Vagina (tissue), 2 donors: Measurements from ENCODE around the gene COA5. TPM values are rescaled to one million over a fixed set of nuclear protein-coding genes. Genes with fewer than 3 reads are reported as not detected.
"Not testable (repeated sequence)": the region's sequence is repeated elsewhere in the genome, so short reads cannot be mapped to it uniquely, and the experiment has no call there.

Source experiments
- DNase-seq, 2 donors: peaks; one replicate each; pipeline ENCODE4 v3.0.0-alpha.2; 2017; ENCODE audit errors: extremely low spot score in 2 of 2
- H3K27ac ChIP-seq: fragments of 200-600 bp; sonication (generic); one replicate; pipeline ENCODE4 v1.5.1; 2019
- H3K27me3 ChIP-seq: fragments of 200-600 bp; sonication (generic); one replicate; pipeline ENCODE4 v1.5.1; 2019
- H3K36me3 ChIP-seq, 2 donors: fragments of 200-600 bp; sonication (generic); one replicate each; pipeline ENCODE4 v1.5.1; 2017 to 2019
- H3K4me1 ChIP-seq: fragments of 200-600 bp; sonication (generic); one replicate; pipeline ENCODE4 v1.5.1; 2019
- H3K4me3 ChIP-seq, 2 donors: fragments of 200-600 bp; sonication (generic); 1 replicate in 1 of 2; 2 replicates in 1 of 2; pipeline ENCODE4 v1.5.1; 2016 to 2019
- H3K9me3 ChIP-seq: fragments of 200-600 bp; sonication (generic); one replicate; pipeline ENCODE4 v1.5.1; 2019
- POLR2A ChIP-seq, 2 donors: fragments of 450-650 bp; IDR thresholded peaks; one replicate each; pipeline ENCODE4 v1.6.1; 2017; ENCODE audit warnings: antibody characterized with exemption in 2 of 2, mild to moderate bottlenecking in 2 of 2, moderate library complexity in 2 of 2
- POLR2AphosphoS5 ChIP-seq, 2 donors: sonication (generic); formaldehyde crosslinking; IDR thresholded peaks; one replicate each; pipeline ENCODE4 v1.9.0; 2017; ENCODE audit warnings: antibody characterized with exemption in 2 of 2, mild to moderate bottlenecking in 2 of 2, low read depth in 1 of 2; ENCODE audit not compliant: insufficient read depth in 1 of 2
- intact Hi-C: fragments of 100-400 bp; cut with DNase I; formaldehyde crosslinking; loops from one replicate; pipeline ENCODE4 v1.15.1; 2023
- total RNA-seq: library from RNA; depleted of rRNA; stranded (reverse); fragments of >200 nt; gene quantifications from one replicate; pipeline ENCODE4 v1.2.3, GENCODE V29; 2016
- TF ChIP-seq, protein P1 (sequence below), 3 experiments: fragments of 450-650 bp in 2 of 3; fragments of 200-600 bp in 1 of 3; sonication (generic) in 1 of 3; IDR thresholded peaks; one replicate each; pipeline ENCODE4 v1.5.1; 2017 to 2019; ENCODE audit warnings: antibody characterized with exemption in 3 of 3, mild to moderate bottlenecking in 2 of 3, moderate library complexity in 2 of 3

Gene COA5
- total RNA-seq, 1 donor from 2014 or later, result 24.1 TPM

DNA sequence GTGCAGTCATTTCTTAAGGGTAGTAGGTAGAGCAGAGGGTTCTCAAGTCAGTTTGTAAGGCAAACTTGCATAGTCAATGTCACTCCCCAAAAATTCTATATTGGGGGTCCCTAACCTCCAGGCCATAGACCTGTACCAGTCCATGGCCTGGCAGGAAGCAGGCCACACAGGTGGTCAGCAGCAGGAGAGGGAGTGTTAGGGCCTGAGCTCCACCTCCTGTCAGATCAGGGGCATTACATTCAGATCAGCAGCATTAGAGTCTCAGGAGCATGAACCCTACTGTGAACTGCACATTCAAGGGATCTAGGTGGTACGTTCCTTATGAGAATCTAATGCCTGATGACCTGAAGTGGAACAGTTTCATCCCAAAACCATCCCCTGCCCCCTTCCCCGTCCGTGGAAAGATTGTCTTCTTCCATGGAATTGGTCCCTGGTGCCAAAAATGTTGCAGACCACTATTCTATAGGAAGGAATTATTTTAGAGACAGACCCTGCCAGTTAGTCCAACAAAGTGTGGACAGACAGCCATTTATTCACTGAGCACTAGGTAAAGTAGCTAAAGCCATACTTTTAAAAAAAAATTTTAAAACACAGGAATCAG is 6.7 kb downstream of the COA5 start:
- no peak for TF ChIP-seq POLR2AphosphoS5 (IDR thresholded peaks at IDR 0.05; ENCODE audit: insufficient read depth in 1 of 2, low read depth in 1 of 2)
- TF ChIP-seq, protein P1, sequence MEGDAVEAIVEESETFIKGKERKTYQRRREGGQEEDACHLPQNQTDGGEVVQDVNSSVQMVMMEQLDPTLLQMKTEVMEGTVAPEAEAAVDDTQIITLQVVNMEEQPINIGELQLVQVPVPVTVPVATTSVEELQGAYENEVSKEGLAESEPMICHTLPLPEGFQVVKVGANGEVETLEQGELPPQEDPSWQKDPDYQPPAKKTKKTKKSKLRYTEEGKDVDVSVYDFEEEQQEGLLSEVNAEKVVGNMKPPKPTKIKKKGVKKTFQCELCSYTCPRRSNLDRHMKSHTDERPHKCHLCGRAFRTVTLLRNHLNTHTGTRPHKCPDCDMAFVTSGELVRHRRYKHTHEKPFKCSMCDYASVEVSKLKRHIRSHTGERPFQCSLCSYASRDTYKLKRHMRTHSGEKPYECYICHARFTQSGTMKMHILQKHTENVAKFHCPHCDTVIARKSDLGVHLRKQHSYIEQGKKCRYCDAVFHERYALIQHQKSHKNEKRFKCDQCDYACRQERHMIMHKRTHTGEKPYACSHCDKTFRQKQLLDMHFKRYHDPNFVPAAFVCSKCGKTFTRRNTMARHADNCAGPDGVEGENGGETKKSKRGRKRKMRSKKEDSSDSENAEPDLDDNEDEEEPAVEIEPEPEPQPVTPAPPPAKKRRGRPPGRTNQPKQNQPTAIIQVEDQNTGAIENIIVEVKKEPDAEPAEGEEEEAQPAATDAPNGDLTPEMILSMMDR (IDR thresholded peaks at IDR 0.05), result peak in 1 of 3 experiments; percentile 14
- Histone ChIP-seq H3K36me3 (peaks cover 0 to 37% of the 10 kb centered on the region in 2 donors), H3K4me3 (no peak overlapping the region), H3K27me3 (no peaks in the 10 kb centered on the region), H3K27ac (no peak overlapping the region), H3K4me1 (peaks cover 24% of the 10 kb centered on the region), H3K9me3 (no peaks in the 10 kb centered on the region)
- DNase-seq, result no peak
- intact Hi-C loops, result loop anchor here (10.0 kb wide), 1 partner anchor 187 kb away; no protein-coding TSS in a partner anchor

DNA sequence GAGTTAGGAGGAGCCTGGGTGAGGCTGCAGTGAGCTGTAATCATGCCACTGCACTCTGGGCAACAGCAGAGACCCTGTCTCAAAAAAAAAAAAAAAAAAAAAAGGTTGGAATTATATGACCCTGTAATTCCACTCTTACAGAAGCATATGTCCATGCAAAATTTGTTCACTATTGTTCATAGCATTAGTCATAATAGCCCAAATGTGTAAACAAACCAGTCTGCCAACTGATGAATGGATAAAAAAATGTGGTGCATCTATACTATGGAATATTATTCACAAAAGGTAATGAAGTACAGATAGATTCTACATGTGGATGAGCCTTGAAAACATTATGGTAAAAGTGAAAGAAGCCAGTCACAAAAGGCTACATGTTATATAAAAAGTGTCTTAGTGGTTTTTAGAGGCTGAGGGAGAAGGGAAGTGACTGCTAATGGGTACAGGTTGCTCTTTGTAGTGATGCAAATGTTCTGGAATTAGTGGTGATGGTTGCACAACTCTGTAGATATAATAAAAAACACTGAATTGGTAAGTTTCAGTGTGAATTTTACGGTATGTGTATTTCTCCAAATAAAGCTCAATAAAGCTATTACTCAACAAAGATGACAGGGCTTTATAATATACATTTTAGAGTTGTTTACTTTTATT is 9.4 kb downstream of the COA5 start:
- peaks cover 0 to 37% of the 10 kb centered on the region in 2 donors for H3K36me3 ChIP-seq
- intact Hi-C loops, result no loop called here
- H3K4me3 ChIP-seq, result no peak overlapping the region
- H3K4me1 ChIP-seq, result no peaks in the 10 kb centered on the region
- H3K27ac ChIP-seq, result no peak overlapping the region
- no peaks in the 10 kb centered on the region for H3K9me3 ChIP-seq
- TF ChIP-seq POLR2A (IDR thresholded peaks at IDR 0.05), result no peak
- TF ChIP-seq, protein P1 (IDR thresholded peaks at IDR 0.05), result no peak
- no peak for TF ChIP-seq POLR2AphosphoS5 (IDR thresholded peaks at IDR 0.05; ENCODE audit: insufficient read depth in 1 of 2, low read depth in 1 of 2)
- H3K27me3 ChIP-seq, result no peaks in the 10 kb centered on the region
- DNase-seq, result no peak

DNA sequence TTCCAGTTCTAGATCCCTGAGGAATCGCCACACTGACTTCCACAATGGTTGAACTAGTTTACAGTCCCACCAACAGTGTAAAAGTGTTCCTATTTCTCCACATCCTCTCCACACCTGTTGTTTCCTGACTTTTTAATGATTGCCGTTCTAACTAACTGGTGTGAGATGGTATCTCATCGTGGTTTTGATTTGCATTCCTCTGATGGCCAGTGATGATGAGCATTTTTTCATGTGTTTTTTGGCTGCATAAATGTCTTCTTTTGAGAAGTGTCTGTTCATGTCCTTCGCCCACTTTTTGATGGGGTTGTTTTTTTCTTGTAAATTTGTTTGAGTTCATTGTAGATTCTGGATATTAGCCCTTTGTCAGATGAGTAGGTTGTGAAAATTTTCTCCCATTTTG is 13.6 kb downstream of the COA5 start:
- H3K9me3 ChIP-seq, DNase-seq, H3K4me3 ChIP-seq, H3K27me3 ChIP-seq, intact Hi-C loops, H3K4me1 ChIP-seq, H3K27ac ChIP-seq: not testable (repeated sequence)
- peaks cover 0 to 14% of the 10 kb centered on the region in 2 donors for H3K36me3 ChIP-seq

DNA sequence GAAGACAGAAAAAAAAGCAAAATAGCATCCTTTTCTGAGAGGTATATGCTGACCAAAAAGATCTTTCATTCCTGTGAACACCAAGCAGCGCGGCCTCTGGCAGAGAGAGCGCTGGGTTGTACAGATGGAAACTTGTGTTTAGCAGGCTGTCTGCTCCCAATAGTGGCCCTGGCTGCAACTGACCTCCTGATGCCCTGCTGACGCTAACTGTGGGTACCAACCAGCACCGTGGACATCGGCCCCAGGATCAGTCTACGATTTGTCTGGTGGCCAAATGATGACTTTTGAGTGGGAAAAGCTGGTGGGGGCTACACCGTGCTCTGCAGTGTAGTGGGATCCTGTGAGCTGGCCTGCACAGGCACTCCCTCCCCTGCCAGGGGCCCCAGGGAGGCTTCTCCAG is 15.7 kb downstream of the COA5 start:
- Histone ChIP-seq H3K4me3 (no peak overlapping the region), H3K27ac (no peak overlapping the region), H3K9me3 (no peaks in the 10 kb centered on the region), H3K4me1 (no peaks in the 10 kb centered on the region), H3K27me3 (no peaks in the 10 kb centered on the region), H3K36me3 (peaks cover 0 to 11% of the 10 kb centered on the region in 2 donors)
- intact Hi-C loops, result no loop called here
- TF ChIP-seq POLR2AphosphoS5 (IDR thresholded peaks at IDR 0.05; ENCODE audit: insufficient read depth in 1 of 2, low read depth in 1 of 2), result no peak
- no peak for TF ChIP-seq POLR2A (IDR thresholded peaks at IDR 0.05)
- TF ChIP-seq, protein P1 (IDR thresholded peaks at IDR 0.05), result no peak
- DNase-seq, result no peak

DNA sequence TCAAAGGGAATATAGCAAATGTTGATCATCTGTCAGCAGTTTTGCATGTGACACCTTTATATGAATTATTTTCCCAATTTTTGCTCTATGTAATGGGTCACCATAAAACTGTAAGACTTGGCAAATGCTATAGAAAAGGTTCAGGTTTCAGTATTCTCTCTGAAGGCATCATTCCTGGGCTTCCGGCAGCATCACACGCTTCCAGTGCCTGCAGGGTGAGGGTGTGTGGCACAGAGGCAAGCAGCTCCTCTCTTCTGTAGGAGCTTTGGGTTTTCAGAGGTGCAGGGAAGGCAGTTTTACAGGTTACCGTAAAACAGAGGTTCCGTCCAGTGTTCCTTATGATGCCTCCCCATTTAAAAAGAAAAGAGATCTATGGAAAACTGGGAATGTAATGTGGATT is 18.8 kb downstream of the COA5 start:
- TF ChIP-seq POLR2AphosphoS5 (IDR thresholded peaks at IDR 0.05; ENCODE audit: insufficient read depth in 1 of 2, low read depth in 1 of 2), result no peak
- no peak for TF ChIP-seq POLR2A (IDR thresholded peaks at IDR 0.05)
- TF ChIP-seq, protein P1 (IDR thresholded peaks at IDR 0.05), result no peak
- no peaks in the 10 kb centered on the region for H3K27me3 ChIP-seq
- no peak overlapping the region for H3K27ac ChIP-seq
- H3K4me3 ChIP-seq, result no peak overlapping the region
- no peaks in the 10 kb centered on the region for H3K4me1 ChIP-seq
- H3K9me3 ChIP-seq, result no peaks in the 10 kb centered on the region
- intact Hi-C loops, result no loop called here
- peaks cover 0 to 16% of the 10 kb centered on the region in 2 donors for H3K36me3 ChIP-seq
- DNase-seq, result no peak
